Neural progenitor cell (in vitro differentiated cells): ENCODE results near the gene SLC6A15. TPM values are rescaled to one million over a fixed set of nuclear protein-coding genes. Genes with fewer than 3 reads are reported as not detected.

ENCODE experiments used
- DNase-seq: peaks from one replicate; pipeline ENCODE4 v3.0.0-alpha.2; 2016; ENCODE audit warnings: low spot score
- H2AFZ ChIP-seq: fragments of 200-600 bp; sonication (generic); replicated peaks from 2 replicates; pipeline ENCODE4 v1.6.1; 2016; ENCODE audit warnings: antibody characterized with exemption
- H3F3A ChIP-seq: fragments of 200-600 bp; sonication (generic); 2 replicates; pipeline ENCODE4 v1.6.1; 2016; ENCODE audit warnings: antibody characterized with exemption, low read depth
- H3K27ac ChIP-seq: fragments of 200-600 bp; sonication (generic); 2 replicates; pipeline ENCODE4 v1.5.1; 2016; ENCODE audit warnings: mild to moderate bottlenecking
- H3K27me3 ChIP-seq: fragments of 200-600 bp; sonication (generic); 2 replicates; pipeline ENCODE4 v1.6.1; 2016; ENCODE audit warnings: mild to moderate bottlenecking, moderate library complexity
- H3K36me3 ChIP-seq: fragments of 200-600 bp; sonication (generic); 2 replicates; pipeline ENCODE4 v1.5.1; 2016
- H3K4me1 ChIP-seq: fragments of 200-600 bp; sonication (generic); 2 replicates; pipeline ENCODE4 v1.6.1; 2016; ENCODE audit warnings: mixed run types
- H3K4me2 ChIP-seq: fragments of 200-600 bp; sonication (generic); 2 replicates; pipeline ENCODE4 v1.6.1; 2016
- H3K4me3 ChIP-seq: fragments of 200-600 bp; sonication (generic); 2 replicates; pipeline ENCODE4 v1.5.1; 2016
- H3K79me2 ChIP-seq: fragments of 200-600 bp; sonication (generic); 2 replicates; pipeline ENCODE4 v1.6.1; 2016; ENCODE audit warnings: low read depth
- H3K9ac ChIP-seq: fragments of 200-600 bp; sonication (generic); 2 replicates; pipeline ENCODE4 v1.6.1; 2016
- H3K9me3 ChIP-seq: fragments of 200-600 bp; sonication (generic); 2 replicates; pipeline ENCODE4 v1.5.1; 2016; ENCODE audit warnings: low read depth
- H4K20me1 ChIP-seq: fragments of 200-600 bp; sonication (generic); 2 replicates; pipeline ENCODE4 v1.6.1; 2016; ENCODE audit warnings: low read depth
- H3K27ac Mint-ChIP-seq: 3 replicates; pipeline ENCODE4 v1.8.0; 2021; ENCODE audit warnings: mixed read lengths
- H3K27me3 Mint-ChIP-seq: 2 replicates; pipeline ENCODE4 v1.8.0; 2022; ENCODE audit warnings: low read depth, mild to moderate bottlenecking, inconsistent platforms, moderate library complexity, mixed read lengths; ENCODE audit not compliant: insufficient read depth
- H3K36me3 Mint-ChIP-seq: 3 replicates; pipeline ENCODE4 v1.8.0; 2021; ENCODE audit warnings: mixed read lengths
- H3K4me1 Mint-ChIP-seq: 3 replicates; pipeline ENCODE4 v1.8.0; 2021; ENCODE audit warnings: mixed read lengths
- H3K4me3 Mint-ChIP-seq: 3 replicates; pipeline ENCODE4 v1.8.0; 2021; ENCODE audit warnings: mild to moderate bottlenecking, moderate library complexity, mixed read lengths
- H3K9me3 Mint-ChIP-seq: 3 replicates; pipeline ENCODE4 v1.8.0; 2020; ENCODE audit warnings: mixed read lengths
- CTCF ChIP-seq: fragments of 200-600 bp; sonication (generic); IDR thresholded peaks from 2 replicates; pipeline ENCODE4 v1.5.1; 2017; ENCODE audit warnings: antibody characterized with exemption, mild to moderate bottlenecking
- EZH2 ChIP-seq: fragments of 200-600 bp; sonication (generic); IDR thresholded peaks from 2 replicates; pipeline ENCODE4 v1.6.1; 2017; ENCODE audit warnings: antibody characterized with exemption, mild to moderate bottlenecking, moderate library complexity
- EZH2phosphoT487 ChIP-seq: fragments of 200-600 bp; sonication (generic); IDR thresholded peaks from 2 replicates; pipeline ENCODE4 v1.6.1; 2017; ENCODE audit warnings: antibody characterized with exemption
- total RNA-seq: library from RNA; depleted of rRNA; stranded (reverse); fragments of >200 nt; gene quantifications from 2 replicates; pipeline ENCODE4 v1.2.3, GENCODE V29; 2015; ENCODE audit warnings: low replicate concordance

The SLC6A15 gene
- total RNA-seq, 1 donor from 2014 or later: 25.4 TPM

GRCh38 chr12:84840356-84840755, 72.2 kb downstream of the SLC6A15 start:
- H3K79me2 ChIP-seq: no peaks in the 10 kb centered on the region
- H4K20me1 ChIP-seq: no peaks in the 10 kb centered on the region
- no peak overlapping the region for H3K27ac ChIP-seq
- H3K9me3 ChIP-seq: no peaks in the 10 kb centered on the region
- no peaks in the 10 kb centered on the region for H3F3A ChIP-seq
- Mint-ChIP-seq H3K4me1 (no peaks in the 10 kb centered on the region), H3K9me3 (no peaks in the 10 kb centered on the region), H3K27ac (no peak overlapping the region), H3K36me3 (no peaks in the 10 kb centered on the region), H3K4me3 (no peak overlapping the region), H3K27me3 (peaks cover 2% of the 10 kb centered on the region)
- no peak overlapping the region for H3K4me2 ChIP-seq
- no peak overlapping the region for H3K9ac ChIP-seq
- no peaks in the 10 kb centered on the region for H3K27me3 ChIP-seq
- no peaks in the 10 kb centered on the region for H3K4me1 ChIP-seq
- H3K4me3 ChIP-seq: no peak overlapping the region
- H3K36me3 ChIP-seq: no peaks in the 10 kb centered on the region
- TF ChIP-seq CTCF (no peak), EZH2 (no peak), EZH2phosphoT487 (no peak)
- DNase-seq: no peak
- H2AFZ ChIP-seq: no peak overlapping the region

- H3K27ac Mint-ChIP-seq: no peak overlapping the region
- Histone ChIP-seq H3K27me3 (no peaks in the 10 kb centered on the region), H3K9me3 (no peaks in the 10 kb centered on the region), H3K9ac (no peak overlapping the region), H4K20me1 (no peaks in the 10 kb centered on the region), H2AFZ (no peak overlapping the region), H3K4me2 (no peak overlapping the region), H3K79me2 (no peaks in the 10 kb centered on the region), H3F3A (no peaks in the 10 kb centered on the region), H3K36me3 (no peaks in the 10 kb centered on the region), H3K4me1 (no peaks in the 10 kb centered on the region), H3K27ac (no peak overlapping the region), H3K4me3 (no peak overlapping the region)
- H3K4me3 Mint-ChIP-seq: no peak overlapping the region
- no peaks in the 10 kb centered on the region for H3K9me3 Mint-ChIP-seq
- H3K4me1 Mint-ChIP-seq: no peaks in the 10 kb centered on the region
- H3K36me3 Mint-ChIP-seq: no peaks in the 10 kb centered on the region
- TF ChIP-seq CTCF (no peak), EZH2 (no peak), EZH2phosphoT487 (no peak)
- no peaks in the 10 kb centered on the region for H3K27me3 Mint-ChIP-seq
- DNase-seq: no peak
Observed at GRCh38 chr12:84826925-84827324, 85.7 kb downstream of the SLC6A15 start.

GRCh38 chr12:84825149-84825548, 87.5 kb downstream of the SLC6A15 start:
- Histone ChIP-seq H3F3A (no peaks in the 10 kb centered on the region), H4K20me1 (no peaks in the 10 kb centered on the region), H3K27me3 (no peaks in the 10 kb centered on the region), H3K4me3 (no peak overlapping the region), H3K27ac (no peak overlapping the region), H3K36me3 (no peaks in the 10 kb centered on the region), H3K9ac (no peak overlapping the region), H3K4me2 (no peak overlapping the region), H3K9me3 (no peaks in the 10 kb centered on the region), H2AFZ (no peak overlapping the region), H3K79me2 (no peaks in the 10 kb centered on the region), H3K4me1 (no peaks in the 10 kb centered on the region)
- DNase-seq: no peak
- Mint-ChIP-seq H3K36me3 (no peaks in the 10 kb centered on the region), H3K9me3 (no peaks in the 10 kb centered on the region), H3K4me1 (no peaks in the 10 kb centered on the region), H3K27me3 (no peaks in the 10 kb centered on the region), H3K4me3 (no peak overlapping the region), H3K27ac (no peak overlapping the region)
- TF ChIP-seq EZH2phosphoT487 (no peak), CTCF (no peak), EZH2 (no peak)

GRCh38 chr12:84822525-84822924, 90.1 kb downstream of the SLC6A15 start:
- Mint-ChIP-seq H3K4me1 (no peaks in the 10 kb centered on the region), H3K4me3 (no peak overlapping the region), H3K9me3 (no peaks in the 10 kb centered on the region), H3K27me3 (no peaks in the 10 kb centered on the region), H3K27ac (no peak overlapping the region), H3K36me3 (no peaks in the 10 kb centered on the region)
- Histone ChIP-seq H3K4me1 (no peaks in the 10 kb centered on the region), H3K9me3 (no peaks in the 10 kb centered on the region), H3F3A (no peaks in the 10 kb centered on the region), H3K36me3 (no peaks in the 10 kb centered on the region), H3K4me3 (no peak overlapping the region), H3K4me2 (no peak overlapping the region), H3K9ac (no peak overlapping the region), H2AFZ (no peak overlapping the region), H3K27ac (no peak overlapping the region), H3K79me2 (no peaks in the 10 kb centered on the region), H3K27me3 (no peaks in the 10 kb centered on the region), H4K20me1 (no peaks in the 10 kb centered on the region)
- no peak for DNase-seq
- no peak for TF ChIP-seq CTCF
- TF ChIP-seq EZH2phosphoT487: no peak
- TF ChIP-seq EZH2: no peak
